ENCODE data around the gene CYP46A1. TPM values are rescaled to one million over a fixed set of nuclear protein-coding genes. Genes with fewer than 3 reads are reported as not detected.
"Not testable (repeated sequence)": the region's sequence is repeated elsewhere in the genome, so short reads cannot be mapped to it uniquely, and the experiment has no call there.

The CYP46A1 gene
- total RNA-seq, 1 donor from 2014 or later = under 0.01 TPM

DNA sequence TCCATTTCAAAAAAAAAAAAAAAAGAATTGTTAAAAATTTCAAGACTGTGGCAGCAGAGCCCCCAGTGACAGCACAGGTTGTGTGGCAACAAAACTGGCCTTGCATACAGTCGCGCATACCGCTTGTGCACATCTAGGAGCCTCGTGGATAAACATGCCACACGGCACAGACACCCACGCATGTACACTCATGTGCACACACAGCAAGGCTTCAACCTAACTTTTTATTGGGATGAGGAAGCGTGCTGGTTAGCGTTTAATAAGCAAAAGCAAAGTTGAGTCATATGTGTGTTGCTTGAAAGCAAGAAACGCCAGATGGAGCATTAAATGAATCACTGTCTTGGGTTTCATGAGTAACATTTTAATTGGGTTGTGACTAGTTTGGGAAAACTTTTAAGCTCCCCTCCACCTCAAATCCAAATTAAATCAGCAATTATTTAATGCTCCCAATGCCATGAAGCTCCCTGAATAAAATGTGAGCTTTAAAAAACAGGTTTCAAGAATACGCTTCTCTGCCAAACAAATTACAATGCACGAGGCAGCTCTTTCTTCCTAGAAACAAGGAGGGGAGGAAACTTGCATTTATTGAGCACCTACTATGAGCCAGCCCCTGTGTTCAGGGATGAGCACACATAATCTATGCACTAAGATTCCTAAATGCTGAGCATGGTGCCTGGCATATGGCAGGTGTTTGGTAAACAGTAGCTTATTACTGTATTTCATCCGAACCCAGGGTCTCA lies 73.4 kb downstream of the CYP46A1 start:
- no peak for TF ChIP-seq CTCF (conservative IDR thresholded peaks at IDR 0.05; ENCODE audit: low read depth, low read length)
- H3K4me3 ChIP-seq (ENCODE audit: low read depth, low read length) = no peak overlapping the region
- DNase-seq (ENCODE audit: low read depth) = peak; percentile 99

DNA sequence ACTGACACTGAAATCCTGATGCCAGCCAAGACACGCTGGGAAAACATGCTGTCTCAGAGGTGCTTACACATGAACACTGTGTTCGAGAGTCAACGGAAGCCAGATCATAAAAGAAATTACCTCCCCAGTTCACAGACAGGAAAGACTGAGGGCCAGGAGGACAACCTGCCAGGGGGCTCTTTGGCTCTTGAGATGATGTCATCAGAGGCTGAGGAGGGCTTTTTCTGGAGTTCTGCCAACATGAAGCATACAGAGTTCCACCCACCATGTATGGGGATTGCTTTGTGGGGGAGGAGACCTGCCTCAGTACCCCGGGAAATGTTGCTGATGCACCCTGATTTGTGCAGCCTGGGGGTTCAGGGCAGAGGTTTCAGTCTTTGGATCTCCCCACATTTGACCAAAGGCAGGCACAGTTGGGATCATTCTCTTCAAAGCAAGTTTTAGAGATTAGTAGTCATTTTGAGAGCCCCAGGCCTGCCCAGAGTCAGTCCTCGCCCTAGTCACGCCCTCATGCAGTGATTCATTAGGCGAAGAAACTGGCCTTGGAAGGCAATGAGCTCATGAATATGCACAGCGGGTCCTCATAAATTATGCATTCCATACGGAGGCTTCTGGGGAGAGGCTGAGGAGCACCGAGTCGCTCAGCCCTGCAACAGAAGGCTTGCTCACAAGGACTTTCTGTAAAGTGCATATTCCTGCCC lies 74.2 kb downstream of the CYP46A1 start:
- no peak for TF ChIP-seq CTCF (conservative IDR thresholded peaks at IDR 0.05; ENCODE audit: low read depth, low read length)
- no peak overlapping the region for H3K4me3 ChIP-seq (ENCODE audit: low read depth, low read length)
- DNase-seq (ENCODE audit: low read depth) = no peak

- TF ChIP-seq CTCF (conservative IDR thresholded peaks at IDR 0.05; ENCODE audit: low read depth, low read length) = no peak
- no peak for DNase-seq (ENCODE audit: low read depth)
- no peak overlapping the region for H3K4me3 ChIP-seq (ENCODE audit: low read depth, low read length)
These were observed 74.9 kb downstream of the CYP46A1 start for GRCh38 chr14:99758872-99759545.

GRCh38 chr14:99759546-99759925 lies 75.4 kb downstream of the CYP46A1 start:
- no peak overlapping the region for H3K4me3 ChIP-seq (ENCODE audit: low read depth, low read length)
- DNase-seq (ENCODE audit: low read depth) = no peak
- TF ChIP-seq CTCF (conservative IDR thresholded peaks at IDR 0.05; ENCODE audit: low read depth, low read length) = no peak

DNA sequence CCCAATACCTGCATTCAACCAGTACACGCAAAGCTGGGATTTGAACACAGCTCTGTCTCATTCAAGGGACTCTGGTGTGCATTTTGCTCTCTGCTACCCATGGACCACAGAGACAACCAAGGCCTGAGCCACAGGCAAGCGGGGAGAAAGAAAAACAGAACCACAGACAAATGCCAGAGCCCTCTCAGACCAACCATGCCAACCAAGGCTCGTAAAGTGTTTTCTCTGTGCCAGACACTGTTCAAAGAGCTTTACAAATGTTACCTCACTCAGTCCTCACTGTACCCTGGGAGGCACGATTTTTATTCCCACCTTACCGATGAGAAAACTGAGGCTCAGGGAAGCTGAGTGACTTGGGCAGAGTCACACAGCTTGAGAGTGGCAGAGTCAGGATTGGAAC lies 76.7 kb downstream of the CYP46A1 start:
- no peak for TF ChIP-seq CTCF (conservative IDR thresholded peaks at IDR 0.05; ENCODE audit: low read depth, low read length)
- H3K4me3 ChIP-seq (ENCODE audit: low read depth, low read length) = no peak overlapping the region
- DNase-seq (ENCODE audit: low read depth) = no peak

DNA sequence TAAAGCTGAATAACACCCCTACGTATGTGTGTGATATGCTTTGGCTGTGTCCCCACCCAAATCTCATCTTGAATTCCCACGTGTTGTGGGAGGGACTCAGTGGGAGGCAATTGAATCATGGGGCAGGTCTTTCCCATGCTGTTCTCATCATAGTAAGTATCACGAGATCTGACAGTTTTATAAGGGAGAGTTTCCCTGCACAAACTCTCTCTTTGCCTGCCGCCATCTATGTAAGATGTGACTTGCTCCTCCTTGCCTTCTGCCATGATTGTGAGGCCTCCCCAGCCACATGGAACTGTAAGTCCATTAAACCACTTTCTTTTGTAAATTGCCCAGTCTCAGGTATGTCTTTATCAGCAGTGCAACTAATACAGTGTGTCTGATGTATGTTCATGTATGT lies 78.8 kb downstream of the CYP46A1 start:
- not testable (repeated sequence) for DNase-seq (ENCODE audit: low read depth); H3K4me3 ChIP-seq (ENCODE audit: low read depth, low read length)

DNA sequence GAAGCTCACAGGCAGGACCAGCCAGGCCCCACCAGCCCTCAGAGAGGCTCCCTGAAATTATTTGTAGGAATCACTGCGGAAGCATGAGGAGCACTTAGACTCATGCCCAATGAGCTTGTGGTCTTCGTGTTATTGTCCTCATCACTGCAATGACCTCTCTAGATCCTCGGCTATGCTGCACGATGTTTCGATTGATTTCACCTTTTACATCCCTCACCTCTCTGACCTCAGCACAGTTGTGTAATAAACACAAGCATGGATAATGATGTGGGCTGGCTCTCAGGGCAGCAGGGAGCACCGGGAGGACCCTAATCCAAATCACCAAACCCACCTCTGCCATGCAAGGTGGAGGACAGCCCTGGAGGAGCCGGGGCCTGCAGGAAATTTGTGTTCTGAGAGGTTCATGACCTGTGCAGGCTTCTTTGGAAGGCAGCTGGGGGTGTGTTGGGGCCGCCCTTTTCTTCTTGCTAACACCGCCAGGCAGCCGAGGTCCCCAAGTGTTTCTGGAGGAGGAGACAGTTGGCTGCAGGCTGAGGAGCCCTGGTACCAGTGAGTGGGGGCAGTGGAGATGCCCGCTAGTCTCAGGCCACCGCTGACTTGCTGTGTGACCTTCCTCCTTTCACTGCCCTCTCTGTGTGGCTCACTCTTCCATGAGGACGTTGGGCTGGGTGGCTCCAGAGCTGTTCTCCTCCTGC lies 79.6 kb downstream of the CYP46A1 start:
- no peak overlapping the region for H3K4me3 ChIP-seq (ENCODE audit: low read depth, low read length)
- no peak for DNase-seq (ENCODE audit: low read depth)
- TF ChIP-seq CTCF (conservative IDR thresholded peaks at IDR 0.05; ENCODE audit: low read depth, low read length) = no peak
